ENCODE measurements around the gene CTDSPL. TPM values are rescaled to one million over a fixed set of nuclear protein-coding genes. Genes with fewer than 3 reads are reported as not detected.

CTDSPL gene
- total and polyA plus RNA-seq, 4 donors = 8.4 to 17.2 (median 14.2) TPM

- Histone ChIP-seq H3K4me1 (ENCODE audit: control insufficient read depth in 4 of 4, insufficient read depth in 4 of 4, low read length in 3 of 4) (peaks cover 6 to 44% (median 31%) of the 10 kb centered on the region in 4 donors), H3K9me3 (ENCODE audit: control insufficient read depth in 4 of 4, low read length in 3 of 4) (no peaks in the 10 kb centered on the region), H3K36me3 (ENCODE audit: control insufficient read depth in 4 of 4, insufficient read depth in 3 of 4, low read depth in 1 of 4, low read length in 3 of 4) (peaks cover 0 to 6% (median 2%) of the 10 kb centered on the region in 4 donors), H3K9ac (ENCODE audit: low read depth in 1 of 2, low read length in 2 of 2) (no peak overlapping the region), H3K27ac (ENCODE audit: low read depth in 1 of 2, low read length in 2 of 2) (peak overlapping the region in 1 of 2 donors; percentile 6), H3K4me3 (ENCODE audit: low read depth in 1 of 3, low read length in 3 of 3) (no peak overlapping the region), H3K27me3 (ENCODE audit: control insufficient read depth in 4 of 4, insufficient read depth in 4 of 4, low read length in 3 of 4) (no peaks in the 10 kb centered on the region)
- TF ChIP-seq, protein P1, sequence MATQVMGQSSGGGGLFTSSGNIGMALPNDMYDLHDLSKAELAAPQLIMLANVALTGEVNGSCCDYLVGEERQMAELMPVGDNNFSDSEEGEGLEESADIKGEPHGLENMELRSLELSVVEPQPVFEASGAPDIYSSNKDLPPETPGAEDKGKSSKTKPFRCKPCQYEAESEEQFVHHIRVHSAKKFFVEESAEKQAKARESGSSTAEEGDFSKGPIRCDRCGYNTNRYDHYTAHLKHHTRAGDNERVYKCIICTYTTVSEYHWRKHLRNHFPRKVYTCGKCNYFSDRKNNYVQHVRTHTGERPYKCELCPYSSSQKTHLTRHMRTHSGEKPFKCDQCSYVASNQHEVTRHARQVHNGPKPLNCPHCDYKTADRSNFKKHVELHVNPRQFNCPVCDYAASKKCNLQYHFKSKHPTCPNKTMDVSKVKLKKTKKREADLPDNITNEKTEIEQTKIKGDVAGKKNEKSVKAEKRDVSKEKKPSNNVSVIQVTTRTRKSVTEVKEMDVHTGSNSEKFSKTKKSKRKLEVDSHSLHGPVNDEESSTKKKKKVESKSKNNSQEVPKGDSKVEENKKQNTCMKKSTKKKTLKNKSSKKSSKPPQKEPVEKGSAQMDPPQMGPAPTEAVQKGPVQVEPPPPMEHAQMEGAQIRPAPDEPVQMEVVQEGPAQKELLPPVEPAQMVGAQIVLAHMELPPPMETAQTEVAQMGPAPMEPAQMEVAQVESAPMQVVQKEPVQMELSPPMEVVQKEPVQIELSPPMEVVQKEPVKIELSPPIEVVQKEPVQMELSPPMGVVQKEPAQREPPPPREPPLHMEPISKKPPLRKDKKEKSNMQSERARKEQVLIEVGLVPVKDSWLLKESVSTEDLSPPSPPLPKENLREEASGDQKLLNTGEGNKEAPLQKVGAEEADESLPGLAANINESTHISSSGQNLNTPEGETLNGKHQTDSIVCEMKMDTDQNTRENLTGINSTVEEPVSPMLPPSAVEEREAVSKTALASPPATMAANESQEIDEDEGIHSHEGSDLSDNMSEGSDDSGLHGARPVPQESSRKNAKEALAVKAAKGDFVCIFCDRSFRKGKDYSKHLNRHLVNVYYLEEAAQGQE (IDR thresholded peaks at IDR 0.05) = no peak
- TF ChIP-seq RAD21 (IDR thresholded peaks at IDR 0.05) = no peak
- no peak for TF ChIP-seq SP1 (IDR thresholded peaks at IDR 0.05)
- TF ChIP-seq EGR1 (IDR thresholded peaks at IDR 0.05; ENCODE audit: low read depth in 2 of 2) = no peak
- no peak for TF ChIP-seq NR2F2 (IDR thresholded peaks at IDR 0.05)
- 84% methylated on average over 15 of the region's 15 CpGs for WGBS
- DNase-seq (ENCODE audit: low spot score) = peak; percentile 19
Observed at GRCh38 chr3:37968813-37969595, 107.3 kb downstream of the CTDSPL start.

DNA sequence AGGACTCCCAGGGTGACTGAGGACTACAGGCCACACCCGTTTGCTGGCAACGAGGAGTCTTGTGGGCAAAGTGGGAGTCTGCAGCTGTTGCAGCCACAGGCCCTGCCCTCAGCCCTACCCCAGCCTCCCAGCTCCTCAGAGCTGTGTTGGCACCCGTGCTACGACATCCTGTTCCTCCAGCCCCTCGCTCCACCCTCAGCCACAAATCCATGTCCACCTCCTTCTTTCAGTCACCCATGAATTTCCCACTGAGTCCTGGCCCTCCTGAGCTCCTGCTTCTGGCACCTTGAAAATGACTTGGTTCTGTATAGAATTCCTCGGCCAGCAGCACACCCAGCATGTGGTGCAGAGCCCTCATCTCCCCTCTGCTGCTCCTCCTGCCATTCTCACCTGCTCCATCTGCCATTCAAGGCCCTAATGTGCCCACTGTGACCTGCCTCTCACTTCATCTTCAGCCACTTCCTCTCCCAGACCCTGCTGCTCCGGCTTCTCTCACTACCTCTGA, 108.0 kb downstream of the CTDSPL start:
- no peaks in the 10 kb centered on the region for H3K27me3 ChIP-seq (ENCODE audit: control insufficient read depth in 4 of 4, insufficient read depth in 4 of 4, low read length in 3 of 4)
- peaks cover 6 to 44% (median 30%) of the 10 kb centered on the region in 4 donors for H3K4me1 ChIP-seq (ENCODE audit: control insufficient read depth in 4 of 4, insufficient read depth in 4 of 4, low read length in 3 of 4)
- peaks cover 0 to 6% (median 2%) of the 10 kb centered on the region in 4 donors for H3K36me3 ChIP-seq (ENCODE audit: control insufficient read depth in 4 of 4, insufficient read depth in 3 of 4, low read depth in 1 of 4, low read length in 3 of 4)
- DNase-seq (ENCODE audit: low spot score) = peak; percentile 17
- TF ChIP-seq SP1 (IDR thresholded peaks at IDR 0.05) (no peak), FOXA1 (IDR thresholded peaks at IDR 0.05) (no peak), ATF3 (IDR thresholded peaks at IDR 0.05) (no peak), HNF4A (conservative IDR thresholded peaks at IDR 0.05) (no peak), RXRA (IDR thresholded peaks at IDR 0.05) (no peak), RAD21 (IDR thresholded peaks at IDR 0.05) (no peak), EGR1 (IDR thresholded peaks at IDR 0.05; ENCODE audit: low read depth in 2 of 2) (no peak), TAF1 (conservative IDR thresholded peaks at IDR 0.05) (no peak), NR2F2 (IDR thresholded peaks at IDR 0.05) (no peak), GABPA (IDR thresholded peaks at IDR 0.05 in 1 of 2, conservative IDR thresholded peaks at IDR 0.05 in 1 of 2) (no peak)
- TF ChIP-seq, protein P2, sequence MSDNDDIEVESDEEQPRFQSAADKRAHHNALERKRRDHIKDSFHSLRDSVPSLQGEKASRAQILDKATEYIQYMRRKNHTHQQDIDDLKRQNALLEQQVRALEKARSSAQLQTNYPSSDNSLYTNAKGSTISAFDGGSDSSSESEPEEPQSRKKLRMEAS (IDR thresholded peaks at IDR 0.05) = no peak
- TF ChIP-seq, protein P3, sequence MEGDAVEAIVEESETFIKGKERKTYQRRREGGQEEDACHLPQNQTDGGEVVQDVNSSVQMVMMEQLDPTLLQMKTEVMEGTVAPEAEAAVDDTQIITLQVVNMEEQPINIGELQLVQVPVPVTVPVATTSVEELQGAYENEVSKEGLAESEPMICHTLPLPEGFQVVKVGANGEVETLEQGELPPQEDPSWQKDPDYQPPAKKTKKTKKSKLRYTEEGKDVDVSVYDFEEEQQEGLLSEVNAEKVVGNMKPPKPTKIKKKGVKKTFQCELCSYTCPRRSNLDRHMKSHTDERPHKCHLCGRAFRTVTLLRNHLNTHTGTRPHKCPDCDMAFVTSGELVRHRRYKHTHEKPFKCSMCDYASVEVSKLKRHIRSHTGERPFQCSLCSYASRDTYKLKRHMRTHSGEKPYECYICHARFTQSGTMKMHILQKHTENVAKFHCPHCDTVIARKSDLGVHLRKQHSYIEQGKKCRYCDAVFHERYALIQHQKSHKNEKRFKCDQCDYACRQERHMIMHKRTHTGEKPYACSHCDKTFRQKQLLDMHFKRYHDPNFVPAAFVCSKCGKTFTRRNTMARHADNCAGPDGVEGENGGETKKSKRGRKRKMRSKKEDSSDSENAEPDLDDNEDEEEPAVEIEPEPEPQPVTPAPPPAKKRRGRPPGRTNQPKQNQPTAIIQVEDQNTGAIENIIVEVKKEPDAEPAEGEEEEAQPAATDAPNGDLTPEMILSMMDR (IDR thresholded peaks at IDR 0.05; ENCODE audit: low read depth, low read length, missing input control) = no peak
- H3K9me3 ChIP-seq (ENCODE audit: control insufficient read depth in 4 of 4, low read length in 3 of 4) = no peaks in the 10 kb centered on the region
- H3K9ac ChIP-seq (ENCODE audit: low read depth in 1 of 2, low read length in 2 of 2) = no peak overlapping the region
- H3K4me3 ChIP-seq (ENCODE audit: low read depth in 1 of 3, low read length in 3 of 3) = no peak overlapping the region
- 80% methylated on average over 7 of the region's 7 CpGs for WGBS
- H3K27ac ChIP-seq (ENCODE audit: low read depth in 1 of 2, low read length in 2 of 2) = no peak overlapping the region
